NCI-H128 (cell line): ENCODE data around the gene CPM.
"Not testable (repeated sequence)": the region's sequence is repeated elsewhere in the genome, so short reads cannot be mapped to it uniquely, and the experiment has no call there.

ENCODE experiments used
- DNase-seq: peaks from one replicate; lab custom pipeline; 2025; ENCODE audit not compliant: unreplicated experiment; lab: John Stamatoyannopoulos, UW

CPM gene

DNA sequence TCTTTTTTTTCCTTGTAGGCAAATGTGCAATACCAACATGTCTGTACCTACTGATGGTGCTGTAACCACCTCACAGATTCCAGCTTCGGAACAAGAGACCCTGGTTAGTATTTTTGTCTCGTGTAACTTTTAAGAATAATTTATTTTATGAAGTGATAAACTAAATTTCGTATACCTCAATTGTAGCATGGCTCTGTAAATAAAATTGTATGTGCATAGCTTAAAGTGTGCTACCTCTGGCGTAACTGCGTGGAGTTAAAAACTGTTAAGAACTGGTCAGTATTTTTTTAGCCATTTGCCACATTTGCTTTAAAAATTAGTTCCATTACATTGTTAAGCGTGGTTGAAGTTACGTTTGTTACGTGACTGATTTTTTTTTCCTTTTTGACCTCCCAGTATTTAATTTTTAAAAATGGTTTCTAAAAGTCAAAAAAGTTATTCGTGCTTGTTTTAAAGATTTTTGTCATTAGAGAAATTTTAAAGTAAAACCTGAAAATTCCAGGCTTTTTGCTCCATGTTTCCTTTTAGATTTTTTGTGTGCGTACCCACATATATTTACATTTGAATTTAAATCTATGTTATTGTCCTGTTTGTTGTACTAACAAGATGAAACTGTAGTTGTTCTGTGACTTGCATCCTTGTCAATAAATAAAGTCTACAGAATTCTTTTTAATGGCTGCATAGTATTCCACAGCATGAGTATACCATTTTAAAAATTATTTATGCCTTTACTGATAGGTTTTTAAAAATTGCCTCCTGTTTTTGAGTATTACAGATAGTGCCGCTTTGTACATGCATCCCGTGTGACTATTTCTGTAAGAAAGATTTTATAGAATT is 123.6 kb downstream of the CPM start:
- DNase-seq = no peak

DNA sequence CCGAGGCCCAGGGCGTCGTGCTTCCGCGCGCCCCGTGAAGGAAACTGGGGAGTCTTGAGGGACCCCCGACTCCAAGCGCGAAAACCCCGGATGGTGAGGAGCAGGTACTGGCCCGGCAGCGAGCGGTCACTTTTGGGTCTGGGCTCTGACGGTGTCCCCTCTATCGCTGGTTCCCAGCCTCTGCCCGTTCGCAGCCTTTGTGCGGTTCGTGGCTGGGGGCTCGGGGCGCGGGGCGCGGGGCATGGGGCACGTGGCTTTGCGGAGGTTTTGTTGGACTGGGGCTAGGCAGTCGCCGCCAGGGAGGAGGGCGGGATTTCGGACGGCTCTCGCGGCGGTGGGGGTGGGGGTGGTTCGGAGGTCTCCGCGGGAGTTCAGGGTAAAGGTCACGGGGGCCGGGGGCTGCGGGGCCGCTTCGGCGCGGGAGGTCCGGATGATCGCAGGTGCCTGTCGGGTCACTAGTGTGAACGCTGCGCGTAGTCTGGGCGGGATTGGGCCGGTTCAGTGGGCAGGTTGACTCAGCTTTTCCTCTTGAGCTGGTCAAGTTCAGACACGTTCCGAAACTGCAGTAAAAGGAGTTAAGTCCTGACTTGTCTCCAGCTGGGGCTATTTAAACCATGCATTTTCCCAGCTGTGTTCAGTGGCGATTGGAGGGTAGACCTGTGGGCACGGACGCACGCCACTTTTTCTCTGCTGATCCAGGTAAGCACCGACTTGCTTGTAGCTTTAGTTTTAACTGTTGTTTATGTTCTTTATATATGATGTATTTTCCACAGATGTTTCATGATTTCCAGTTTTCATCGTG is 124.4 kb downstream of the CPM start:
- peak; percentile 84 for DNase-seq

DNA sequence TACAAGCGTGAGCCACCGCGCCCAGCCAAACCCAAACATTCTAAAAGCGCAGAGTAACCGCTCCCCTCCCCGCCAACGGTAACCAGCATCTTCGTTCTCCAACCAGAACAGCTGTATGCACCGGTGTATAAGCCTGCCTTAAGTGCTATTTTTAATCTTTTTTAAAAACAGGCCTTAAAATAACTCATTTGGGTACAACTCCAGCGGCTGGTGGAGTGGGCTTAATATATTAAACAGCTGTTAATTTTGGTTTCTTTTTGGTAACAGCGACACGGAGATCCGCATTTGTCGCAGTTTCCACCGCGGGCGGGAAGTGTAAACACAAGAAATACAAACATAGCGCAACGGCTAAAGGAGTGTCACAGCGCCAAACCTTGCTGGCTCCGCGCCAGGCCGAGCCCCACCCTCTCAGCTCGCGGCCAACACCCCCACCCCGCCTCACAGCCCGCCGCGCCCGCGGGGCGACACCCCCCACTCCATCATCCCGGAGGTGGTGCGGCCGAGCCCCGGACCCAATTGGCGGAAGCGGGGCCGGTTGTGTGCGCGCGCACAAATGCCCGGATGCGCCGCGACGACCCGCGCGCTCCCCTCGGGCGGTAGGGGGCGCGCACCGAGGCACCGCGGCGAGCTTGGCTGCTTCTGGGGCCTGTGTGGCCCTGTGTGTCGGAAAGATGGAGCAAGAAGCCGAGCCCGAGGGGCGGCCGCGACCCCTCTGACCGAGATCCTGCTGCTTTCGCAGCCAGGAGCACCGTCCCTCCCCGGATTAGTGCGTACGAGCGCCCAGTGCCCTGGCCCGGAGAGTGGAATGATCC is 125.2 kb downstream of the CPM start, which contains the start of gene MDM2:
Gene MDM2, plus strand, starts transcription at position 602 of the 812 bp plus-strand sequence. CDS start 301 bp downstream, outside the sequence.
- peak; percentile 95 for DNase-seq

DNA sequence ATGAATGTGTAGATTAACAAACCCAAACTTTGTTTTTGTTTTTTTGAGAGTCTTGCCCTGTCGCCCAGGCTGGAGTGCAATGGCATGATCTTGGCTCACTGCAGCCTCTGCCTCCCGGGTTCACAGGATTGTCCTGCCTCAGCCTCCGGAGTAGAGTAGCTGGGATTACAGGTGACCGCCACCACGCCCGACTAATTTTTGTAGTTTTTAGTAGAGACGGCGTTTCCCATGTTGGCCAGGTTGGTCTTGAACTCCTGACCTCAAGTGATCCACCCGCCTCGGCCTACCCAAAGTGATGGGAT is 125.7 kb downstream of the CPM start:
- DNase-seq = not testable (repeated sequence)

DNA sequence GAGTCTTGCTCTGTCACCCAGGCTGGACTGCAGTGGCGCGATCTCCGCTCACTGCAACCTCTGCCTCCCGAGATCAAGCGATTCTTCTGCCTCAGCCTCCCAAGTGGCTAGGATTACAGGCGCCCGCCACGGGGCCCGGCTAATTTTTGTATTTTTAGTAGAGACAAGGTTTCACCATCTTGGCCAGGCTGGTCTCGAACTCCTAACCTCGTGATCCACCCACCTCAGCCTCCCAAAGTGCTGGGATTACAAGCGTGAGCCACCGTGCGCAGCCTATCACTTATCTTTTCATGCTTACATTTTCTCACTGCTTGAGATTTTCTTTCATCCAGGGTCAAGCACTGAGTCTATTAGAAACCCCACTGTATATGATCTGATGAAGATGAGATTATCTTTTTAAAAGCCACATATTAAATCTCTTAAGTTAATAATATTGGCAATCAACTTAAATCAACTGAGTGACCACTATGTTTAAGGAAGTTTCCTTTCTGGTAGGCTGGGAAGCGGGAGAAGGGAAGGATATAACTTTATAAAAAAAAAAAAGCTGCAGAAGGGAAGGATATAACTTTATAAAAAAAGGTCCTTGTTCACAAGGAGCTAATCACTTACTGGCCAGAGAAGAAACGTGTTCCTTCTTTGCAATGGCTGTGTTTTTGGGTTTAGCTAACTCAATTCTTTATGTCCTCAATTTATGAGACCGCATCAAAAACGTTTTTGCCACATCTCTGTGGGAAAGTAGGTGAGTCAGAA is 126.3 kb downstream of the CPM start:
- no peak for DNase-seq

DNA sequence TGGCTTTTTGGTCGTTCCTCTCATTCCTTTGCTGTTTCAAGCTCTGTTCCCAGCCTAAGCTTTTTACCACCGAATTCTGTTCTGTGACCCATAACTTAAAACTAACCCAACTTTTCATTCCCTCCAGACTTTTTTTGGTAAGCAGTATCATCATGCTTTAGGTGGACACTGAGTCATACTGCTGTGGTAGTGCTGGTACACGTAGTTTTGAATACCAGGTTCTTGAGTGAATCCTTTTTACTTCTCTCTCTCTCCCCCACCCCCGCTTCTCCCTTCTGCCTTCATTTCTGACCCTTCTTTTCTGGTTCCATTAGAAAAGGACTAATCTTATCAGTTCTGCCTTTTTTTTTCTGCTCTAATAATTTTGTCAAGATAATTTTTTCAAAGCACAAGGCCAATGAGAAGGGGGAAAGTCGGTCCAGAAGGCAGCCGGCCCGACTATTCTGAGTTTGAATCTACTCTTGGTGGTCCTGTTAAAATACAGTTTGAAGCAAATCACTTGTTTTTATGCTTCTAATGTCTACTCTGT is 127.3 kb downstream of the CPM start:
- no peak for DNase-seq

DNA sequence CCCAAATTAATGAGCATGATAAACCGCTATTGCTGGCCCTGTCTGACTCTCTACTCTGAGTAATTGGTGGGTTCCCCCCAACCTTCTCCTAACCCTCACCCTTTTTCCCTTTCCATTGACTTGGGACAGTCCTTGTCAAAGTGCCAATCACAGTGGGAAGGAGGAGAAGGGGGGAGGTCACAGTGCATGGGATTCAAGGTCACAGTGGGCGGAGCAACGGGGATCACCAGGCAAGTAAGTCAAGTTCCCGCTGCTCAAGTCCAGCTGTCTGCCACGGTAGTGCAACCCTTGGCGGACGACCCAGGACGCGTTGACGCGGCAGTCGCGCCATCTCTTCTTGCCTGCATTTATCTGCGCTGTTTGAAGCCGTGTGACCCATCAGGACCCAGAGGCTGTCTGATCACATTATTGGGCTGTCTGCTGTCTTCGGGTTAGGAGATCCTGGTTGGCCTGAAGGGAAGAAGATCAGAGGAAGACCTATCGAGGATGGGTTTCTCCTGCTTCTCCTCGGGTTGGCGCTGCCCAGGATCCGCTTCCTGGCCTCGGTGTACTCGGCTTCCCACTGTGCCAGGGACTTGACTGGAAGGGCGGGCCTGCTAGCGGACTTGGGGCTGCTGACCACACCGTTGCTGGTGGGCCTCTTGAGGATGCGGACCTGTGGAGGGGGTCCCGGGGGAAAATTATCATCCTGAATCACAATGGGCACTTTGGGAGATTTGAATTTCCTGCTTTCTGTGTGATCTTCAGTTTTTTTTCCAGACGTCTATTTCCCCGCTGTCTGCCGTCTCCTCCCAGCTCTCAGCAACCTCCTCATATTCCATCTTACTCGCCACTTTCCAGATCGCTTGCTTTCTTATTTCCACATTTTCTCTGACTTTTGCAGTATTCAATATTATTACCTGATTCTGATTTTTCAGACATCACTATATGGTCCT is 128.0 kb downstream of the CPM start:
- no peak for DNase-seq

DNA sequence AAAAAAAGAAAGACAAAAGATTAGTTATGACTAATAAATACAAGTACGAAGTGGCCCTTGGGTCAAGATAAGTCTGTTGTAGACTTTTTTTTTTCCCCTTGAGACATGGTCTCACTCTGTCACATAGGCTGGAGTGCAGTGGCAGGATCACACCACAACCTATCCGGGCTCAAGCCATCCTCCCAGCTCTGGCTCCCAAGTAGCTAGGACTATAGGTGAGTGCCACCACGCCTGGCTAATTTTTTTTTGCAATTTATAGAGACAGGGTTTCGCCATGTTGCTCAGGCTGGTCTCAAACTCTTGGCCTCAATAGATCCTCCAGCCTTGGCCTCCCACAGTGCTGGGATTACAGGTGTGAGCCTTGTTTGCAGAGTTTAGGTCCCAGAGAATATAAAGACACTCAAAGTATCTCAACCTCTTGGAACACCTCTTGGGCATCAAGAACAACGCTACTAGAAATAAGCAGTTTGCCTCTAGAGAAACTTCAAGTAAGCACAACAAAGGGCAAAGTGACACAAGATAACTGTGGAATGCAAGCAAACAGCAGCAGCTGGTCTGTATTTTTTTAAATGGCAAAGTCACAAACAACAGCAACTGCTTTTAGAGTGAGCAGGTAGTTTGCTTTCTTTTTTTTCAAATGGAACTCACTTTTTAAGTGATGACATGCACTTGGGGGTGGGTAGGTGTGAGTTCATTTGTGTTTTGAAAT is 128.9 kb downstream of the CPM start:
- no peak for DNase-seq

DNA sequence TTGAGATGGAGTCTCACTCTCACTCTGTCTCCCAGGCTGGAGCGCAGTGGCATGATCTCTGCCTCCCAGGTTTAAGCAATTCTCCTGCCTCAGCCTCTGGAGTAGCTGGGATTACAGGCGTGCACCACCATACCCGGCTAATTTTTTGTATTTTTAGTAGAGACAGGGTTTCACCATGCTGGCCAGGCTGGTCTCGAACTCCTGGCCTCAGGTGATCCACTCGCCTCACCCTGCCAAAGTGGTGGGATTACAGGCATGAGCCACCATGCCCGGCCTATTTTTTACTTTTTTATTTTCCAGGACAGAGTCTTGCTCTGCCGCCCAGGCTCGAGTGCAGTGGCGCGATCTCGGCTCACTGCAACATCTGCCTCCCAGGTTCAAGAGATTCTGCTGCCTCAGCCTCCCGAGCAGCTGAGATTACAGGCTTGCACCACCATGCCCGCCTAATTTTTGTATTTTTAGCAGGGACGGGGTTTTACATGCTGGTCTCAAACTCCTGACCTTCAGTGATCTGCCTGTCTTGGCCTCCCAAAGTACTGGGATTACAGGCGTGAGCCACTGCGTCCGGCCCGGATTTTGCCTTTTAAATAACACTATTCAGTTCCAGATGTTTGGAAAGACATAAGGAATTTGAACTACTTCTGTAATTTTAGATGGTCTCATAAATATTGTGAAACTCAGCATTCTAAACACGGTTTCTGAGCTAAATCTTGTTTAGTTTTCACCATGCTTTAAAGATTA is 129.9 kb downstream of the CPM start:
- DNase-seq = not testable (repeated sequence)

DNA sequence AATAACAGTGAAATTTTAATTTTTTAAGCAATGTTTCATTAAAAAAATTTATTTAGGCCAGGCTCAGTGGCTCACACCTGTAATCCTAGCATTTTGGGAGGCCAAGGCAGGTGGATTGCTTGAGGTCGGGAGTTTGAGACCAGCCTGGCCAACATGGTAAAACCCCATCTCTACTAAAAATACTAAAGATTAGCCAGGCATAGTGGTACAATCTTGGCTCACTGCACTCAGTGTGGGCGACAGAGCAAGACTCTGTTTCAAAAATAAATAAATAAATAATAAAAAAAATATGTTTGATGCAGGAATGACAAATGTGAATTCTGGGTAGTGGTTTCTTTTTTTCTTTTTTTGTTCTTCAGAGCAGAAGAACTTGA is 130.6 kb downstream of the CPM start:
- not testable (repeated sequence) for DNase-seq
